ENCODE results near the gene EGFR.

The EGFR gene

GRCh38 chr7:55085511-55086412 is 66.9 kb downstream of the EGFR start:
- no peak for DNase-seq

GRCh38 chr7:55086413-55087201 is 67.8 kb downstream of the EGFR start:
- DNase-seq, result no peak

- no peak for DNase-seq
Observed at GRCh38 chr7:55087521-55087961, 68.7 kb downstream of the EGFR start.

- no peak for DNase-seq
Observed at GRCh38 chr7:55088107-55088506, 69.3 kb downstream of the EGFR start.

- DNase-seq, result no peak
Observed at GRCh38 chr7:55088620-55089019, 69.8 kb downstream of the EGFR start.

- no peak for DNase-seq
Observed at GRCh38 chr7:55092186-55092974, 73.6 kb downstream of the EGFR start.

GRCh38 chr7:55092975-55093373 is 74.2 kb downstream of the EGFR start:
- DNase-seq, result no peak

- DNase-seq, result no peak
Observed at GRCh38 chr7:55093674-55094073, 74.9 kb downstream of the EGFR start.

DNA sequence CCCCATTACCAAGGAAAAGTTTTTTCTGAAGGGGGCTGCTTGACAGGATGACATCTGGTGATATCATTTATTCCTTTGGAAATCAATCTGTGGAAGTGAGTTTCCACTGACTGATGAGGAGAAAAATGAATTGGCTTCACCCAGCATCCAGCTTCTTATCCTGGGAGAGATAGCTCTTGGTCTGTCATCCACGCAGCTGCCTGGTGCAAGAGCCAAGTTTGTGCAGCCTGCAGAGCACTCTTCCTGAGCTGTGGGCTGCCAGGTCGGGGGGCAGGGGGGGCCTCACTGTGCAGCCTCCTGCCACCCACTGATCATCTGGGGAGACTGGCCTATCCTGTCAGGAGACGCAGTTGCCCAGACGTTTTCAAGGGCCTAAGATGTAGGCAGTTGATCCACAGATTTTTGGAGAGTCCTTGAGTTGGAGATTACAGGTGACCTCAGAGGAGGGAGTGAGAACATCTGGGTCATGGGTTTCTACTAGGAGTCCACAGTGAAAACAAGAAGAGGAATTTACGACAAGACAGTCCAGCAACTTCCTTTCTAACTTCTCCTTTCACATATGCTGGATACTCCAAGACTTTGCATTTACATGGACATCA is 75.4 kb downstream of the EGFR start:
- DNase-seq, result no peak

GRCh38 chr7:55095672-55096071 is 76.9 kb downstream of the EGFR start:
- DNase-seq, result no peak

DNA sequence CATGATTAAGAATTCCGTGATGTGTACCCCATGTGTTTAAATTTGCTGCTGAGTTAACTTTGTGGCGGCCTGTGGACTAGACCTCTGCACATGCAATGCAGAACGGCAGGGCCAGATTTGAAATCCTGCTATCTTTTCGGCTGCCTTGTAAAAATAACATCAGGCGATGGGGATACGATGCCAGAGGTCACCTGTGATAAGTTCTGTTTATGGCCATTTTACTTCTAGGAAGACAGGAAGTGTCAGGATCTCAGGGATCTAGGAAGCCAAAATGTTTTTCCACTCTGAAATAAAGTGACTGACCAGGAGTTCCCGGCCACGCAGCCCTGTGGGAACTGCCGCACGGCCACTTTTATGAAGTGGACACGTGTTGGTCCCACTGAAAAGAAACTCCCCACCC is 77.5 kb downstream of the EGFR start:
- no peak for DNase-seq

DNA sequence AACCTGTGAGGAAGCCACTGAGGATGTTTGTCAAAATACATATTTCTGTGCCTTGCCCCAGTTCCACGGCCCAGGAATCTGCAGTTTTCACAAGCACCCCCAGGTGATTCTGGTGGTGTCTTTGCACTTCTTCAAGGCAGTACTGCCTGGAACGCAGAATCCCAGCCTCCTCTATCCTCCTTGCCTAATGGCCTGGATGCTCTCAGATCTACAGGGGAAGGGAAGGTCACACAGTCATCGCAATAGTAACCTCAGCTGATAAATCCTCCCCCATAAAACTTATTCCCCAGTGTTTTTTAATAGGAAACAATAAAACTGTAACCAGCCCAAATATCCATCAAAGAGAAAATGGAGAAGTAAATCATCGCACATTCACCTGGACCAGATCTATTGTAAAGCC is 78.3 kb downstream of the EGFR start:
- DNase-seq, result no peak

GRCh38 chr7:55099066-55099820 is 80.4 kb downstream of the EGFR start:
- no peak for DNase-seq

DNA sequence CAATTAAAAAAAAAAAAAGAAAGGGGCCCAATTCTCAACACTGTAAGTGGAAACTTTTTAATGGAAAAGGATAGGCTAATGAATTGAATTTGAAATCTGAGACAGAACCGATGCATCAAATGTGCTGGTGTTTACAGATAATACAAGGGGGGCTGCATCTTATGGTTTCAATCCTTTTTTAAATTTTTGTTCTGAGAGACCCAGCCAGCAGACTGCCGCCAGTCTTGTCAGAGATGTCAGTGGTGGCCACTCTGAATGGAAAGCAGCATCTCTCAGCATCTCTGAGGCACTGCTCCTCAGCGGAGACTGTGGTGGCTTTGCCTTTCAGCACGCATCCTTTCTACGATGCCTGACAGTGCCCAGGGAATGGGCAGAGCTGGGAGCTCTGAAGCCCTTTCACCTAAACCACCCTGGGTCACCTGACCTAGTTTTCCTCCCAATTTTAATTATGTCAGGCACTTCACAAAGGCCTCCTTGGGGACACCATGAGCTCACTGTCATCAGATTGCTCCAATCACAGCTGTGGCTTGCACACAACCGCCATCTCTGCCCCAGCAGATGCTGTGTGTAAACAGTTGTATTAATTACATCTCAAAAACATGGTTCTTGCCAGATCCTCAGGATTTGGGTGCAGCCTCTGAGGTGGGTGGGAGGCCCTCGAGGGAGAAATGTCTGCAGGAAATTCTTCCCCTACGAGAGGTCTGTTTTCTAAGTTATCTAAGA is 81.2 kb downstream of the EGFR start:
- no peak for DNase-seq

- no peak for DNase-seq
Observed at GRCh38 chr7:55100544-55101327, 81.9 kb downstream of the EGFR start.

DNA sequence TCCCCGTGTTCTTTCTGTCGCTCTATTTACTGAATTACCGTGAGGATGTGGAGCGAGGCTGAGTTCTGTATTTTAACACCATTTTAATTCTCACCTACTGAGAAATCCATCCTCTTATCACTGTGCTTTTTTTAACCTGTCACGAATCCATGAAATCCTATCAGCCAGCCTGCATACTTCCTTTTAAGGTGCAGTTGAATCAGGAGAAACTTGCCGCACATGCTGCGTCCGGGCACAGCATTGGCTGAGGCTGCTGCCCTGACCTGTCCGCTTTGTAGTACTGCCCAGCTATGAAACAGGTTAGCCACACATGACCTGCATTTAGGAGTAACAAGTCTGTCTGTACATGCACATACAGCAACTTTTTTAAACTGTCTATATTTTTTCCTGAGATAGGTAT is 82.5 kb downstream of the EGFR start:
- DNase-seq, result no peak

- no peak for DNase-seq
Observed at GRCh38 chr7:55104123-55104522, 85.3 kb downstream of the EGFR start.

DNA sequence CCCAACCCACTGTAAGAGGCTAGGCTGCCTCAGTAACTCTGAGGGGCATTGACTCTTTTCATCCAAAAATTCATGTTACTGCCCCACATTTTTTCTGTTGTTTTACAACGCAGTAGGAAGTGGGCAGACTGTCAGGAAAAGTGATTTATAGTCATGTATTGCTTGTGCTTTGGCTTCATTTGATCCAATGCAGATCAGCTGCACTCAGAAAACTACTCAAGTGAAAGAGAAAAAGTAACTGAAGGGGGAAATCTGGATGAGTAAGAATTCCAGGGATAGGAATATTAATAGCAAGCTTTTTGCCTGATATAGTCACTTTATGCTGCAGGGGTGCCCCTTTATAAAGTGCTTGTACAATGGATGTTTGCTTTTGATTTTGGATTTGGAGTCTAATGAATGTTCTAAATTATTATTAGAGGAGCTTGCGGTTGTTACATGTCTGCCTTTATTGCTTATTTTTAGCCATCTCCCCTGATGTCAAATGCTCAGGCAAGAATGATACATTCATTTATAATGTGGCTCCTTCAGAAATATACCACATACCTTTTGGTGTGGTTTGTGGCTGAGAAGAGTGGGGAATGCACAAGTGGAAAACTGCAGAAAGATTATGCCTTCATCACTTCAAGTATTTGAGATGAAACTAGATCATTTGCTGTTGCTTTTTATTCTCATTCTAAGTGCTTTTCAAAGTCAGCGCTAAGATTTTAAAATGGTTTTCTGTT is 86.1 kb downstream of the EGFR start:
- no peak for DNase-seq

DNA sequence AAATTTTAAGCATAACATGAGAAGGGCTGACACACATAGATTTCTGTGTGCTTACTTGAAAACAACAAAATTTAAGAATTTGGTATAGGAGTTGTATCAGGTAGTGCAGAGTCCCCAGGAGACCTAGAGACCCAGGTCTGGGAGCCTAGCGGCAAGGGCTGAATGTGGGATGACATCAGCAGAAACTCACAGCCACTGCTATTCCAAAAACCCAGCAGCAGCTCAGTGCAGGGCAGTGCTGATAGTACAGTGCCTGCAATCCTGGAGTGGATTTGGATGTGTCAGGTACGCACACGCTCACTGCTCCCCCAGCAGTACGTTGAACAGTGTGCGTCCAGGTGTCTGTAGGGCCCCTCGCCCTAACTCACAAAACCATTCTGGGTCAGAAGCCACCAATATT is 87.1 kb downstream of the EGFR start:
- DNase-seq, result no peak

DNA sequence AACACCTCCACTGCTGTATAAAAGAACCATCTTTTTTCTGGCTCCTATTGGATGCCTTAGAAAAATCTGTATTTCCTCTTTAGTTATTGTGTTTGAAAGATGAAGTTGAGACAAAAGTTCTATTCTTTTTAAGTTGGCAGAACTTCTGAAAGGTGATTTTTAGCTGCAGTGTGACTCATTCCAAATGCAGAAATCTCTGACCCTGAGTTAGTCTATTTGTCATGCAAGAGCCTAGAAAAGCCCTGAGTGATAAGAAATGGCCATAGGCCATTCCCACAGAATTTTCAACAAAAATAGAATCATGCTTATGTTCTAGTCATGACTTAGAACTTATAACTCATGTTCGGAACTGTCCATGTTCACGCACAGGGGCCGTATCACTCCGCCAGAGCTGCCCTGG is 89.1 kb downstream of the EGFR start:
- no peak for DNase-seq

Measured in NCI-H2081 treated with DMSO at 0.1 percent for 48 hours (cell line).